H1 (cell line): ENCODE measurements around the gene MKI67. TPM values are rescaled to one million over a fixed set of nuclear protein-coding genes. Genes with fewer than 3 reads are reported as not detected.

Source experiments
- CTCF ChIA-PET: fragments of 300-600 bp; sonication (Branson Sonifier 250); formaldehyde crosslinking; loops from one replicate; lab custom pipeline; 2021; ENCODE audit not compliant: partially characterized antibody; lab: Charles Lee
- POLR2A ChIA-PET: fragments of 300-600 bp; sonication (Branson Sonifier 250); formaldehyde crosslinking; loops from one replicate; lab custom pipeline; 2021; ENCODE audit warnings: inconsistent platforms; ENCODE audit not compliant: partially characterized antibody; lab: Charles Lee
- DNase-seq, 2 experiments: peaks; one replicate each; pipeline versions ENCODE4 v3.0.0 to v3.0.0-alpha.2; 2010 to 2022; ENCODE audit warnings: low spot score in 2 of 2, low read depth in 1 of 2, mixed read lengths in 1 of 2
- FAIRE-seq: peaks from 2 replicates; lab custom pipeline; 2011; peaks lifted over from hg19 to GRCh38; lab: Jason Lieb, UNC
- H2AFZ ChIP-seq: 2 replicates; pipeline ENCODE4 v1.8.1; 2012; ENCODE audit warnings: low read length, inconsistent platforms
- H2AK5ac ChIP-seq: 2 replicates; pipeline ENCODE4 v1.6.1; 2013; ENCODE audit warnings: low read depth, low read length
- H2BK120ac ChIP-seq: replicated peaks from 2 replicates; pipeline ENCODE3; 2013; ENCODE audit warnings: low read depth, low read length, inconsistent platforms
- H2BK12ac ChIP-seq: 2 replicates; pipeline ENCODE4 v1.6.1; 2013; ENCODE audit warnings: low read depth, low read length
- H2BK15ac ChIP-seq: 2 replicates; pipeline ENCODE4 v1.6.1; 2013; ENCODE audit warnings: low read length
- H2BK20ac ChIP-seq: 2 replicates; pipeline ENCODE4 v1.6.1; 2013; ENCODE audit warnings: low read length
- H2BK5ac ChIP-seq: 2 replicates; pipeline ENCODE4 v1.6.1; 2013; ENCODE audit warnings: low read depth, low read length
- H3K14ac ChIP-seq: 2 replicates; pipeline ENCODE4 v1.6.1; 2013; ENCODE audit warnings: inconsistent platforms; ENCODE audit not compliant: insufficient read length
- H3K18ac ChIP-seq: 2 replicates; pipeline ENCODE4 v1.6.1; 2013; ENCODE audit warnings: low read length; ENCODE audit errors: extremely low read depth
- H3K23ac ChIP-seq: 2 replicates; pipeline ENCODE4 v1.6.1; 2013; ENCODE audit warnings: inconsistent platforms; ENCODE audit not compliant: insufficient read length
- H3K23me2 ChIP-seq: 2 replicates; pipeline ENCODE4 v1.6.1; 2013; ENCODE audit warnings: low read depth, low read length
- H3K27ac ChIP-seq: 2 replicates; pipeline ENCODE4 v1.6.1; 2011; ENCODE audit warnings: low read depth, low read length, inconsistent platforms
- H3K27me3 ChIP-seq, 4 experiments: replicated peaks in 1 of 4; 1 replicate in 1 of 4; 2 replicates in 3 of 4; pipeline versions ENCODE4 v1.6.1 to v1.8.1; 2011 to 2013; ENCODE audit warnings: low read length in 3 of 4, mild to moderate bottlenecking in 3 of 4, inconsistent platforms in 2 of 4, mixed read lengths in 2 of 4, moderate library complexity in 1 of 4; ENCODE audit not compliant: control insufficient read depth in 3 of 4, insufficient read depth in 3 of 4; ENCODE audit errors: extremely low read depth in 1 of 4
- H3K36me3 ChIP-seq, 4 experiments: 2 replicates each; pipeline versions ENCODE4 v1.6.1 to v1.8.1; 2011 to 2013; ENCODE audit warnings: mild to moderate bottlenecking in 4 of 4, low read length in 3 of 4, moderate library complexity in 2 of 4, control low read depth in 1 of 4, inconsistent platforms in 1 of 4; ENCODE audit not compliant: insufficient read depth in 4 of 4, control insufficient read depth in 2 of 4
- H3K4ac ChIP-seq: replicated peaks from 2 replicates; pipeline ENCODE3; 2013; ENCODE audit warnings: low read length, low read depth, mixed read lengths, inconsistent platforms; ENCODE audit not compliant: insufficient read length
- H3K4me1 ChIP-seq, 4 experiments: replicated peaks in 1 of 4; 1 replicate in 1 of 4; 2 replicates in 3 of 4; pipeline versions ENCODE4 v1.6.1 to v1.8.1; 2011 to 2013; ENCODE audit warnings: low read length in 3 of 4, inconsistent platforms in 2 of 4, mixed read lengths in 1 of 4; ENCODE audit not compliant: insufficient read depth in 4 of 4, control insufficient read depth in 3 of 4
- H3K4me2 ChIP-seq, 2 experiments: 2 replicates each; pipeline versions ENCODE4 v1.6.1 to v1.8.1; 2011 to 2013; ENCODE audit warnings: low read depth in 2 of 2, low read length in 2 of 2, control low read depth in 1 of 2, inconsistent platforms in 1 of 2, mild to moderate bottlenecking in 1 of 2; ENCODE audit not compliant: insufficient read depth in 1 of 2
- H3K4me3 ChIP-seq, 4 experiments: fragments of 200-600, 300-600 bp in 1 of 4; sonication (generic), shearing (Covaris generic), sonication (Bioruptor Twin) in 1 of 4; 2 replicates each; pipeline versions ENCODE4 v1.5.1 to v1.8.1; 2011 to 2016; ENCODE audit warnings: low read length in 4 of 4, low read depth in 3 of 4, control low read depth in 2 of 4, inconsistent platforms in 2 of 4, mild to moderate bottlenecking in 2 of 4, mixed read lengths in 1 of 4, moderate library complexity in 1 of 4; ENCODE audit not compliant: insufficient read depth in 2 of 4; ENCODE audit errors: extremely low read depth in 1 of 4
- H3K56ac ChIP-seq: replicated peaks from 2 replicates; pipeline ENCODE3; 2013; ENCODE audit warnings: low read depth, mild to moderate bottlenecking, mixed read lengths, low read length, inconsistent platforms; ENCODE audit not compliant: insufficient read length
- H3K79me1 ChIP-seq: 2 replicates; pipeline ENCODE4 v1.6.1; 2013; ENCODE audit warnings: low read depth, low read length, control low read depth
- H3K79me2 ChIP-seq, 2 experiments: 2 replicates each; pipeline versions ENCODE4 v1.6.1 to v1.8.1; 2012 to 2013; ENCODE audit warnings: low read length in 2 of 2, mild to moderate bottlenecking in 2 of 2, inconsistent platforms in 1 of 2; ENCODE audit not compliant: insufficient read depth in 2 of 2, control insufficient read depth in 1 of 2
- H3K9ac ChIP-seq, 4 experiments: replicated peaks in 1 of 4; 1 replicate in 1 of 4; 2 replicates in 3 of 4; pipeline versions ENCODE4 v1.6.1 to v1.8.1; 2011 to 2013; ENCODE audit warnings: low read depth in 3 of 4, low read length in 3 of 4, control low read depth in 2 of 4, mild to moderate bottlenecking in 2 of 4, moderate library complexity in 2 of 4, inconsistent platforms in 1 of 4; ENCODE audit errors: extremely low read depth in 1 of 4
- H3K9me3 ChIP-seq, 2 experiments: 2 replicates each; pipeline versions ENCODE4 v1.6.1 to v1.8.1; 2012 to 2013; ENCODE audit warnings: mild to moderate bottlenecking in 2 of 2, moderate library complexity in 2 of 2, control low read depth in 1 of 2, inconsistent platforms in 1 of 2, low read depth in 1 of 2, low read length in 1 of 2, mixed read lengths in 1 of 2; ENCODE audit not compliant: insufficient read depth in 2 of 2
- H4K20me1 ChIP-seq, 2 experiments: replicated peaks in 1 of 2; 2 replicates each; pipeline versions ENCODE3 to v1.8.1; 2011 to 2013; ENCODE audit warnings: inconsistent platforms in 2 of 2, low read length in 2 of 2, mild to moderate bottlenecking in 1 of 2; ENCODE audit not compliant: insufficient read depth in 2 of 2, control insufficient read depth in 1 of 2
- H4K5ac ChIP-seq: 2 replicates; pipeline ENCODE4 v1.6.1; 2013; ENCODE audit warnings: low read length, low read depth, mixed read lengths, inconsistent platforms; ENCODE audit not compliant: insufficient read length
- H4K8ac ChIP-seq: 2 replicates; pipeline ENCODE4 v1.8.0; 2013; ENCODE audit warnings: mild to moderate bottlenecking, moderate library complexity, low read length, inconsistent platforms; ENCODE audit not compliant: insufficient read depth; ENCODE audit errors: extremely low read depth
- H4K91ac ChIP-seq: replicated peaks from 2 replicates; pipeline ENCODE3; 2013; ENCODE audit warnings: low read length, mixed read lengths, inconsistent platforms; ENCODE audit not compliant: insufficient read length
- BCL11A ChIP-seq, 2 experiments: IDR thresholded peaks; one replicate each; pipeline ENCODE4 v1.6.1; 2011; ENCODE audit warnings: low read depth in 2 of 2, low read length in 2 of 2, mild to moderate bottlenecking in 2 of 2
- CHD2 ChIP-seq: IDR thresholded peaks from 2 replicates; pipeline ENCODE4 v1.6.1; 2012; ENCODE audit warnings: low read length, improper control_type of control experiment
- CTCF ChIP-seq, 3 experiments: IDR thresholded peaks; 1 replicate in 2 of 3; 2 replicates in 1 of 3; pipeline versions ENCODE4 v1.5.1 to v1.6.1; 2011; ENCODE audit warnings: low read length in 3 of 3, mild to moderate bottlenecking in 3 of 3, inconsistent platforms in 2 of 3, low read depth in 1 of 3, moderate library complexity in 1 of 3; ENCODE audit not compliant: insufficient read depth in 1 of 3; ENCODE audit errors: control extremely low read depth in 1 of 3
- EGR1 ChIP-seq: IDR thresholded peaks from 2 replicates; pipeline ENCODE4 v1.6.1; 2011; ENCODE audit warnings: low read depth, low read length, borderline replicate concordance
- EP300 ChIP-seq, 2 experiments: IDR thresholded peaks; 1 replicate in 1 of 2; 2 replicates in 1 of 2; pipeline ENCODE4 v1.6.1; 2011 to 2012; ENCODE audit warnings: low read depth in 2 of 2, low read length in 2 of 2, mild to moderate bottlenecking in 2 of 2, borderline replicate concordance in 1 of 2, inconsistent platforms in 1 of 2, moderate library complexity in 1 of 2
- KDM4A ChIP-seq: IDR thresholded peaks from one replicate; pipeline ENCODE4 v1.7.1; 2012; ENCODE audit warnings: low read depth, mild to moderate bottlenecking, moderate library complexity, low read length, inconsistent platforms; ENCODE audit not compliant: severe bottlenecking
- POLR2AphosphoS5 ChIP-seq: IDR thresholded peaks from 2 replicates; pipeline ENCODE4 v1.6.1; 2011; ENCODE audit warnings: low read depth, low read length
- SIN3A ChIP-seq, 2 experiments: IDR thresholded peaks in 1 of 2; conservative IDR thresholded peaks in 1 of 2; 2 replicates each; pipeline ENCODE4 v1.6.1; 2011 to 2012; ENCODE audit warnings: low read length in 2 of 2, improper control_type of control experiment in 1 of 2, low read depth in 1 of 2, mild to moderate bottlenecking in 1 of 2
- SP4 ChIP-seq: IDR thresholded peaks from 2 replicates; pipeline ENCODE4 v1.6.1; 2012; ENCODE audit warnings: low read length, inconsistent platforms
- SRF ChIP-seq: IDR thresholded peaks from 2 replicates; pipeline ENCODE4 v1.6.1; 2011; ENCODE audit warnings: mild to moderate bottlenecking, low read depth, low read length, moderate library complexity
- TCF12 ChIP-seq: IDR thresholded peaks from 2 replicates; pipeline ENCODE4 v1.6.1; 2011; ENCODE audit warnings: low read depth, mild to moderate bottlenecking, low read length
- TEAD4 ChIP-seq: IDR thresholded peaks from 2 replicates; pipeline ENCODE4 v1.6.1; 2012; ENCODE audit warnings: low read depth, low read length, inconsistent platforms, mixed read lengths
- WGBS, 2 experiments: shearing (Covaris generic) in 1 of 2; methylation state at CpG; one replicate each; pipeline versions ENCODE4 v1.1.6 to v1.1.7; 2013 to 2015; ENCODE audit warnings: low lambda C conversion rate in 2 of 2, mixed read lengths in 2 of 2, inconsistent platforms in 1 of 2, low coverage in 1 of 2, missing lambda C conversion rate in 1 of 2; ENCODE audit not compliant: insufficient replicate concordance in 2 of 2, insufficient coverage in 1 of 2, insufficient read length in 1 of 2; ENCODE audit errors: extremely low coverage in 1 of 2, missing lambda C conversion rate in 1 of 2; 5-methylcytosine and 5-hydroxymethylcytosine counted together
- polyA plus RNA-seq, 7 experiments: library from polyadenylated mRNA; depleted of rRNA in 3 of 7; stranded (reverse) in 5 of 7; unstranded in 2 of 7; fragments of >200 nt in 5 of 7; fragments of 200-250 nt in 2 of 7; gene quantifications; 1 replicate in 5 of 7; 2 replicates in 1 of 7; 4 replicates in 1 of 7; pipeline versions ENCODE4 v1.2.1 to v1.2.3, GENCODE V29; 2011 to 2013; ENCODE audit warnings: missing spikeins in 2 of 7, mixed read lengths in 2 of 7
- total RNA-seq: library from RNA; stranded (reverse); fragmentation: NEBNext Ultra II Directional; extraction: Animal tissue kit (Norgen Biotek cat#: 25700); gene quantifications from 2 replicates; pipeline ENCODE4 v1.2.1, GENCODE V29; 2021

Gene MKI67
- total and polyA plus RNA-seq, 2 of the 8 experiments (the other 6 are each of a cell fraction or from before 2014, with no cell fraction given): 15.8 to 85.1 TPM

GRCh38 chr10:128099901-128100300 lies 26.3 kb downstream of the MKI67 start:
- H2BK5ac ChIP-seq: no peak overlapping the region
- no peak overlapping the region for H3K23ac ChIP-seq
- H3K9me3 ChIP-seq: no peaks in the 10 kb centered on the region
- no peak overlapping the region for H3K56ac ChIP-seq
- no peak for FAIRE-seq
- H4K20me1 ChIP-seq: peaks cover 3 to 5% of the 10 kb centered on the region in 2 experiments
- no peaks in the 10 kb centered on the region for H3K79me1 ChIP-seq
- H3K36me3 ChIP-seq: peaks cover 33 to 78% (median 57%) of the 10 kb centered on the region in 4 experiments
- no peak overlapping the region for H3K4me2 ChIP-seq
- no peak overlapping the region for H2BK12ac ChIP-seq
- no peak overlapping the region for H2AFZ ChIP-seq
- CTCF ChIA-PET: interaction anchor here (0.6 to 0.7 kb wide), 2 partner anchors 193 to 798 kb away, joined by 3 read pairs; no protein-coding TSS in a partner anchor
- no peak overlapping the region for H2BK20ac ChIP-seq
- H4K5ac ChIP-seq: no peak overlapping the region
- H3K4me3 ChIP-seq: no peak overlapping the region
- H3K23me2 ChIP-seq: no peaks in the 10 kb centered on the region
- H4K91ac ChIP-seq: no peak overlapping the region
- POLR2A ChIA-PET: no interaction called here
- H3K18ac ChIP-seq: no peak overlapping the region
- 98% methylated on average over 10 of the region's 10 CpGs; no CpG with 5 or more reads in 1 of the 2 experiments for WGBS, 2 experiments
- no peak overlapping the region; the same call in 1 of the 2 replicates for H4K8ac ChIP-seq
- H3K14ac ChIP-seq: no peak overlapping the region
- H3K4ac ChIP-seq: no peak overlapping the region
- H3K9ac ChIP-seq: no peak overlapping the region
- no peak overlapping the region for H2AK5ac ChIP-seq
- H3K27me3 ChIP-seq: no peaks in the 10 kb centered on the region
- H3K27ac ChIP-seq: no peak overlapping the region
- H2BK120ac ChIP-seq: no peak overlapping the region
- no peaks in the 10 kb centered on the region for H3K4me1 ChIP-seq
- no peaks in the 10 kb centered on the region for H3K79me2 ChIP-seq
- H2BK15ac ChIP-seq: no peak overlapping the region
- DNase-seq: no peak
- TF ChIP-seq POLR2AphosphoS5 (no peak), EP300 (IDR thresholded peaks at IDR 0.05; ENCODE audit: borderline replicate concordance in 1 of 2, low read depth in 2 of 2, low read length in 2 of 2) (no peak), CHD2 (no peak), SP4 (no peak), BCL11A (IDR thresholded peaks at IDR 0.05; ENCODE audit: low read depth in 2 of 2, low read length in 2 of 2) (no peak), SRF (no peak), CTCF (IDR thresholded peaks at IDR 0.05; ENCODE audit: control extremely low read depth in 1 of 3, insufficient read depth in 1 of 3, low read depth in 1 of 3, low read length in 3 of 3) (no peak), TEAD4 (no peak), EGR1 (no peak), TCF12 (no peak), SIN3A (conservative IDR thresholded peaks at IDR 0.05 in 1 of 2, IDR thresholded peaks at IDR 0.05 in 1 of 2; ENCODE audit: low read depth in 1 of 2, low read length in 2 of 2) (no peak), KDM4A (no peak)
